HEK293 (cell line): Measurements from ENCODE around the gene GALNT9.
A peak's percentile ranks its signal among the peaks of the same experiment; 100 is the strongest.

Experiments used
- CTCF ChIA-PET: fragments of 350-600 bp; formaldehyde crosslinking; extraction: SDS; loops from one replicate; lab custom pipeline; 2021; ENCODE audit warnings: antibody characterized with exemption; lab: Yijun Ruan, JAX
- POLR2A ChIA-PET: fragments of 300-600 bp; formaldehyde crosslinking; extraction: SDS; loops from one replicate; lab custom pipeline; 2020; ENCODE audit warnings: antibody characterized with exemption, inconsistent platforms; lab: Yijun Ruan, JAX
- H3K27ac ChIP-seq: fragments of 200-500 bp; sonication (Bioruptor generic); 2 replicates; pipeline ENCODE4 v1.5.1; 2014; ENCODE audit warnings: low read depth, low read length, control low read depth, inconsistent platforms; ENCODE audit errors: extremely low read depth
- H3K36me3 ChIP-seq, 2 experiments: fragments of 200-500 bp in 1 of 2; sonication (Bioruptor generic) in 1 of 2; 1 replicate in 1 of 2; 2 replicates in 1 of 2; pipeline ENCODE4 v1.5.1; 2014 to 2017; ENCODE audit warnings: inconsistent platforms in 2 of 2, low read length in 2 of 2; ENCODE audit not compliant: control insufficient read depth in 2 of 2, insufficient read depth in 1 of 2
- H3K4me1 ChIP-seq: fragments of 200-500 bp; sonication (Bioruptor generic); 2 replicates; pipeline ENCODE4 v1.5.1; 2014; ENCODE audit warnings: mild to moderate bottlenecking, low read length, inconsistent platforms; ENCODE audit not compliant: control insufficient read depth, insufficient read depth
- H3K4me3 ChIP-seq: 2 replicates; pipeline ENCODE4 v1.5.1; 2011; ENCODE audit warnings: low read depth, mild to moderate bottlenecking, control low read depth, low read length, moderate library complexity
- H3K9me3 ChIP-seq: fragments of 200-500 bp; sonication (Bioruptor generic); 2 replicates; pipeline ENCODE4 v1.5.1; 2014; ENCODE audit warnings: low read depth, low read length, inconsistent platforms; ENCODE audit not compliant: control insufficient read depth, insufficient read depth
- AEBP2 ChIP-seq: fragments of 450-650 bp; formaldehyde crosslinking; IDR thresholded peaks from 2 replicates; pipeline ENCODE4 v1.5.1; 2016; ENCODE audit warnings: missing biosample characterization, missing genetic modification characterization, borderline replicate concordance
- GLIS1 ChIP-seq: fragments of 450-650 bp; formaldehyde crosslinking; IDR thresholded peaks from 2 replicates; pipeline ENCODE4 v1.5.1; 2016; ENCODE audit warnings: missing biosample characterization, missing genetic modification characterization
- IKZF3 ChIP-seq: fragments of 450-650 bp; IDR thresholded peaks from 2 replicates; pipeline ENCODE4 v1.5.0; 2018; ENCODE audit warnings: missing biosample characterization, mild to moderate bottlenecking, missing genetic modification characterization, moderate library complexity
- KLF17 ChIP-seq: fragments of 450-650 bp; formaldehyde crosslinking; IDR thresholded peaks from 2 replicates; pipeline ENCODE4 v1.5.1; 2016; ENCODE audit warnings: missing biosample characterization, missing genetic modification characterization
- KLF8 ChIP-seq: fragments of 450-650 bp; formaldehyde crosslinking; IDR thresholded peaks from 2 replicates; pipeline ENCODE4 v1.5.1; 2016; ENCODE audit warnings: missing biosample characterization, missing genetic modification characterization
- TSHZ1 ChIP-seq: fragments of 450-650 bp; formaldehyde crosslinking; IDR thresholded peaks from 2 replicates; pipeline ENCODE4 v1.5.1; 2016; ENCODE audit warnings: missing biosample characterization, missing genetic modification characterization, borderline replicate concordance
- ZNF121 ChIP-seq: fragments of 450-650 bp; formaldehyde crosslinking; IDR thresholded peaks from 2 replicates; pipeline ENCODE4 v1.5.1; 2016; ENCODE audit warnings: missing biosample characterization, missing genetic modification characterization
- ZNF239 ChIP-seq: fragments of 450-650 bp; formaldehyde crosslinking; IDR thresholded peaks from 2 replicates; pipeline ENCODE4 v1.5.1; 2016; ENCODE audit warnings: missing biosample characterization, missing genetic modification characterization
- ZNF280C ChIP-seq: fragments of 450-650 bp; formaldehyde crosslinking; IDR thresholded peaks from 2 replicates; pipeline ENCODE4 v1.5.1; 2016; ENCODE audit warnings: missing biosample characterization, missing genetic modification characterization
- ZNF341 ChIP-seq: fragments of 450-650 bp; formaldehyde crosslinking; IDR thresholded peaks from 2 replicates; pipeline ENCODE4; 2016; ENCODE audit warnings: low read depth, missing biosample characterization, missing genetic modification characterization
- ZNF558 ChIP-seq: fragments of 450-650 bp; formaldehyde crosslinking; IDR thresholded peaks from 2 replicates; pipeline ENCODE4 v1.5.1; 2016; ENCODE audit warnings: missing biosample characterization, missing genetic modification characterization
- ZNF600 ChIP-seq: fragments of 450-650 bp; formaldehyde crosslinking; IDR thresholded peaks from 2 replicates; pipeline ENCODE4 v1.5.1; 2016; ENCODE audit warnings: missing biosample characterization, missing genetic modification characterization
- ZNF704 ChIP-seq: fragments of 450-650 bp; formaldehyde crosslinking; IDR thresholded peaks from 2 replicates; pipeline ENCODE4 v1.5.1; 2016; ENCODE audit warnings: missing biosample characterization, missing genetic modification characterization
- ZNF791 ChIP-seq: fragments of 450-650 bp; formaldehyde crosslinking; IDR thresholded peaks from 2 replicates; pipeline ENCODE4 v1.5.1; 2016; ENCODE audit warnings: missing biosample characterization, missing genetic modification characterization
- ZXDB ChIP-seq: fragments of 450-650 bp; formaldehyde crosslinking; IDR thresholded peaks from 2 replicates; pipeline ENCODE4 v1.5.1; 2016; ENCODE audit warnings: missing biosample characterization, missing genetic modification characterization

Gene GALNT9

GRCh38 chr12:132155771-132156572 lies 173.4 kb downstream of the GALNT9 start (continued):
- no peak for TF ChIP-seq ZNF280C
- TF ChIP-seq TSHZ1 (tag by site-specific recombination), result no peak
- no peak for TF ChIP-seq KLF17 (tag by site-specific recombination)
- TF ChIP-seq ZNF600 (tag by site-specific recombination), result no peak
- TF ChIP-seq ZNF341 (tag by site-specific recombination), result no peak
- no peak for TF ChIP-seq ZNF704 (tag by site-specific recombination)
- no peak for TF ChIP-seq ZXDB (tag by site-specific recombination)
- no peak for TF ChIP-seq GLIS1 (tag by site-specific recombination)
- peak; percentile 49; the same call in 1 of the 2 replicates for TF ChIP-seq ZNF239
- TF ChIP-seq IKZF3 (tag by site-specific recombination), result no peak

GRCh38 chr12:132154941-132155770 lies 174.2 kb downstream of the GALNT9 start:
- H3K4me1 ChIP-seq, result no peaks in the 10 kb centered on the region
- H3K9me3 ChIP-seq, result no peaks in the 10 kb centered on the region
- H3K27ac ChIP-seq, result no peak overlapping the region
- POLR2A ChIA-PET, result no interaction called here
- H3K4me3 ChIP-seq, result no peak overlapping the region
- peaks cover 13 to 43% of the 10 kb centered on the region in 2 experiments; a peak in 2 of 3 replicates for H3K36me3 ChIP-seq
- CTCF ChIA-PET, result interaction anchor here (0.8 to 1.3 kb wide), 3 partner anchors 10 to 259 kb away, joined by 4 to 9 read pairs (median 6); no protein-coding TSS in a partner anchor
- TF ChIP-seq ZNF600 (tag by site-specific recombination) (peak; percentile 69; the same call in 1 of the 2 replicates), AEBP2 (tag by site-specific recombination) (no peak), TSHZ1 (tag by site-specific recombination) (no peak), ZNF558 (tag by site-specific recombination) (no peak), KLF8 (tag by site-specific recombination) (0 out of 2 replicates have a peak, but pooled peaks have one; percentile 29), ZNF121 (no peak), ZNF791 (no peak)
